Breast epithelium (tissue), 4 donors: Measurements from ENCODE around the gene ALK. TPM values are rescaled to one million over a fixed set of nuclear protein-coding genes. Genes with fewer than 3 reads are reported as not detected.

Experiments
- DNase-seq, 2 donors: peaks; one replicate each; pipeline ENCODE4 v3.0.0-alpha.2; 2019; ENCODE audit warnings: low spot score in 2 of 2
- H3K27ac ChIP-seq, 2 donors: fragments of 200-600 bp; sonication (generic) in 1 of 2; one replicate each; pipeline ENCODE4 v1.5.1; 2016 to 2019; ENCODE audit warnings: mild to moderate bottlenecking in 1 of 2
- H3K27me3 ChIP-seq, 2 donors: fragments of 200-600 bp; sonication (generic) in 1 of 2; one replicate each; pipeline versions ENCODE4 v1.5.1 to v1.6.0; 2017 to 2019; ENCODE audit warnings: control low read depth in 1 of 2, mild to moderate bottlenecking in 1 of 2
- H3K36me3 ChIP-seq: fragments of 200-600 bp; one replicate; pipeline ENCODE4 v1.5.1; 2019
- H3K4me1 ChIP-seq, 2 donors: fragments of 200-600 bp; sonication (generic); one replicate each; pipeline ENCODE4 v1.5.1; 2016 to 2019; ENCODE audit warnings: control low read depth in 1 of 2
- H3K4me3 ChIP-seq, 3 donors: fragments of 200-600 bp; sonication (generic); 1 replicate in 2 of 3; 2 replicates in 1 of 3; pipeline ENCODE4 v1.5.1; 2016 to 2019; ENCODE audit warnings: mild to moderate bottlenecking in 3 of 3, moderate library complexity in 2 of 3
- H3K9me3 ChIP-seq, 2 donors: fragments of 200-600 bp; sonication (generic) in 1 of 2; one replicate each; pipeline ENCODE4 v1.5.1; 2016 to 2019; ENCODE audit warnings: control low read depth in 1 of 2
- CTCF ChIP-seq, 3 donors: fragments of 450-650 bp; IDR thresholded peaks; one replicate each; pipeline ENCODE4 v1.5.1; 2016 to 2017; ENCODE audit warnings: antibody characterized with exemption in 3 of 3, mild to moderate bottlenecking in 3 of 3, moderate library complexity in 3 of 3
- POLR2A ChIP-seq: fragments of 450-650 bp; IDR thresholded peaks from one replicate; pipeline ENCODE4 v1.6.1; 2016; ENCODE audit warnings: antibody characterized with exemption, mild to moderate bottlenecking, moderate library complexity
- POLR2AphosphoS5 ChIP-seq, 3 donors: sonication (generic); formaldehyde crosslinking; IDR thresholded peaks; one replicate each; pipeline ENCODE4 v1.6.1; 2017; ENCODE audit warnings: antibody characterized with exemption in 3 of 3
- intact Hi-C: fragments of 100-400 bp; cut with DNase I; formaldehyde crosslinking; loops from one replicate; pipeline ENCODE4 v1.15.1; 2023; ENCODE audit warnings: low total_unique reads
- total RNA-seq, 3 donors: library from RNA; depleted of rRNA; stranded (reverse); fragments of >200 nt; gene quantifications; one replicate each; pipeline ENCODE4 v1.1.0, GENCODE V29; 2016

ALK gene
- total RNA-seq, 3 donors from 2014 or later = 0.33 to 5.6 (median 0.64) TPM

- no peak overlapping the region for H3K4me3 ChIP-seq
- TF ChIP-seq CTCF (IDR thresholded peaks at IDR 0.05) (no peak), POLR2AphosphoS5 (IDR thresholded peaks at IDR 0.05) (no peak), POLR2A (no peak)
- H3K4me1 ChIP-seq = no peaks in the 10 kb centered on the region
- DNase-seq = no peak
- H3K9me3 ChIP-seq = no peaks in the 10 kb centered on the region
- H3K27ac ChIP-seq = peak overlapping the region in 1 of 2 donors; percentile 27
- H3K27me3 ChIP-seq = no peaks in the 10 kb centered on the region
- H3K36me3 ChIP-seq = no peaks in the 10 kb centered on the region
- intact Hi-C loops = no loop called here
These were observed 411.5 kb downstream of the ALK start for GRCh38 chr2:29509878-29510277.

GRCh38 chr2:29509397-29509796, 412.0 kb downstream of the ALK start:
- no peaks in the 10 kb centered on the region for H3K4me1 ChIP-seq
- no peak overlapping the region for H3K4me3 ChIP-seq
- intact Hi-C loops = no loop called here
- TF ChIP-seq POLR2AphosphoS5 (IDR thresholded peaks at IDR 0.05) (no peak), CTCF (IDR thresholded peaks at IDR 0.05) (no peak), POLR2A (no peak)
- DNase-seq = no peak
- no peak overlapping the region for H3K27ac ChIP-seq
- no peaks in the 10 kb centered on the region for H3K9me3 ChIP-seq
- no peaks in the 10 kb centered on the region for H3K27me3 ChIP-seq
- H3K36me3 ChIP-seq = no peaks in the 10 kb centered on the region

- intact Hi-C loops = no loop called here
- Histone ChIP-seq H3K36me3 (no peaks in the 10 kb centered on the region), H3K4me3 (no peak overlapping the region), H3K27ac (no peak overlapping the region), H3K9me3 (no peaks in the 10 kb centered on the region), H3K4me1 (no peaks in the 10 kb centered on the region), H3K27me3 (no peaks in the 10 kb centered on the region)
- no peak for DNase-seq
- no peak for TF ChIP-seq CTCF (IDR thresholded peaks at IDR 0.05)
- TF ChIP-seq POLR2A = no peak
- TF ChIP-seq POLR2AphosphoS5 (IDR thresholded peaks at IDR 0.05) = no peak
These were observed 416.6 kb downstream of the ALK start for GRCh38 chr2:29504746-29505145.

- no peak for DNase-seq
- no peak overlapping the region for H3K27ac ChIP-seq
- TF ChIP-seq POLR2AphosphoS5 (IDR thresholded peaks at IDR 0.05) (no peak), CTCF (IDR thresholded peaks at IDR 0.05) (no peak), POLR2A (no peak)
- no peak overlapping the region for H3K4me3 ChIP-seq
- H3K27me3 ChIP-seq = no peaks in the 10 kb centered on the region
- intact Hi-C loops = no loop called here
- no peaks in the 10 kb centered on the region for H3K36me3 ChIP-seq
- H3K4me1 ChIP-seq = no peaks in the 10 kb centered on the region
- H3K9me3 ChIP-seq = no peaks in the 10 kb centered on the region
These were observed 418.9 kb downstream of the ALK start for GRCh38 chr2:29502460-29502911.

- no peaks in the 10 kb centered on the region for H3K27me3 ChIP-seq
- no peaks in the 10 kb centered on the region for H3K36me3 ChIP-seq
- H3K4me3 ChIP-seq = no peak overlapping the region
- TF ChIP-seq POLR2AphosphoS5 (IDR thresholded peaks at IDR 0.05) (no peak), CTCF (IDR thresholded peaks at IDR 0.05) (no peak), POLR2A (no peak)
- intact Hi-C loops = no loop called here
- H3K27ac ChIP-seq = no peak overlapping the region
- DNase-seq = no peak
- no peaks in the 10 kb centered on the region for H3K9me3 ChIP-seq
- H3K4me1 ChIP-seq = no peaks in the 10 kb centered on the region
These were observed 424.0 kb downstream of the ALK start for GRCh38 chr2:29497375-29497774.
